GM21360 (cell line): Measurements from ENCODE around the gene TAF9B.
"Not testable (repeated sequence)": the region's sequence is repeated elsewhere in the genome, so short reads cannot be mapped to it uniquely, and the experiment has no call there.

Experiments used
- ATAC-seq: cut with Tn5 transposase; IDR thresholded peaks from one replicate; pipeline ENCODE4 v1.9.1; 2021; ENCODE audit warnings: mild to moderate bottlenecking, moderate library complexity; ENCODE audit not compliant: unreplicated experiment

TAF9B gene

DNA sequence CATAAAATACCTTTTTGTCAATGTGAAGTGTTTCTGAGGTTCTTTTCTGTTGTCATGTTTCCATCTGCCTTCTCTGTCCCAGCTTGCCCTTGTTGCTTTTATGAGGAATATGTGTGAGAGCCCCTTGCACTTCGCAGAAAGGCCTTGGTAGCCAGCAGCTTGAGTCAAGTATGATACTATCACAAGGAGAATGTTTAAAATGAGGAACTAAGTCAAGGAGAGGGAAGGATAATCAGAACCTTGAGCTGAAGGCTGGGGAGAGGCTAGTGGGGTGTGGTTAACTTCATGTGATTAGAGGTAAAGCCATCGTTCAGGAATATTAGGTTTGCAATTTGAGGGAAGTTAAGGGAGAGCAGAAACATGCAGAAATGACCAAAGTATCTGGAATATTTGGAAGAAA is 22.7 kb downstream of the TAF9B start:
- no peak for ATAC-seq

DNA sequence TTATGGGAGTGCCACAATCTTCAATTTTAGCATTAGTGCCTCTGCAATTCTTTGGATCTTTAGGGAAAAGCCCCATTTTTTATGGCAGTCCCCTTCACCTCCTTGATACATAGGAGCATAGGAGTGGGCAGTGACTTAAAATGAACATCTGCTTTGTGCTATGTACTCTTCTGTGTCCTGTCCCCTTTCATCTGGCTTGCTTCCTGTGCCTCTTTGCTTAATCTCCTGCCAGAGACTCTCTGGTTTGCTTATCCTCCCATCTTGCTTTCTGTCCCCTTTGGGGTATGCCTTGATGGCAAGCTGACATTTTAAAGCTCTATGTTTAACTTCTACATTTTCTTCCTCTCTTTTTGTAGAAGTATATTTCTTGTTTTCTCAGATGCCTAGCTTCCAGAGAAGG is 23.1 kb downstream of the TAF9B start:
- no peak for ATAC-seq

- ATAC-seq = no peak
Observed at GRCh38 chrX:78111140-78111931, 28.1 kb downstream of the TAF9B start.

GRCh38 chrX:78109458-78109857 is 30.0 kb downstream of the TAF9B start:
- ATAC-seq = no peak

- no peak for ATAC-seq
Observed at GRCh38 chrX:78106651-78106986, 32.8 kb downstream of the TAF9B start.

- no peak for ATAC-seq
Observed at GRCh38 chrX:78105944-78106650, 33.4 kb downstream of the TAF9B start.

DNA sequence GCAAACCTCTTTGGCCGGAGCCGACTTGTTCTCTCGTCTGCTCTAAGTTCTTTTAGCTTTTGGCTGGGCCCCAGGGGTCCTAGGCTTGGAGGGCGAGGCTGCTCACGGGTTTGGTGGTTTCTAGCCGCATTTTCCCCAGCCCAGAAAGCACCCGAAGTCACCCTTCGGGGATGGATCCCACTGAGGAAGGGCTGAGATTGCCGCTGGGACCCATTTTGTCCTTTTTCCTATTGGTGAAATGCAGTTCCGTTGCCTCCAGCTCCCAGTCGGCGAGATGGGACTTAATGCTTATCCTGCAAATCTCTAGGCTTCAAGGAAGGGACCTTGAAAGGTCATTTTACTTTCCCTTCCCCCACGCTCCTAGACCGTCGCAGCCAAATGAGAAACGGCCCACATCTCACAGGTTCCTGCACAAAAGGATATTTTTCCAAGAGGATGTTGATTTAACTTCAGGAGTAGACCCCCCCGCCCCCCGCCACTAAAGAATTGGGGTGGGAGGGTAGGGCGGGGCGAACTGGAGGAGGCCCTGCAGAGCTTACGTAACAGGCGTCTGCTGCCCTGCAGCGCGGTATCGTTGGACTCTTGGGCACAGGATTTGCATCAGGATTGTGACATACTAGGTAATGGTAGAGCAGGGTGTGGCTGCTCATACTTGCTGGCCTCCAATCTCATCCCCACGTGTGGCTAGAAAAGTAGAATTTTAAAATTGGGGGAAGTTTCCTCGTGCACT is 34.8 kb downstream of the TAF9B start:
- ATAC-seq = peak; percentile 28

- peak; percentile 93 for ATAC-seq
Observed at GRCh38 chrX:78103623-78104446, 35.6 kb downstream of the TAF9B start, which contains the start of gene PGK1. Gene PGK1 (plus strand): TSS chrX:78104248. CDS start chrX:78104341, 93 bp downstream.

- ATAC-seq = no peak
Observed at GRCh38 chrX:78103001-78103622, 36.3 kb downstream of the TAF9B start.

DNA sequence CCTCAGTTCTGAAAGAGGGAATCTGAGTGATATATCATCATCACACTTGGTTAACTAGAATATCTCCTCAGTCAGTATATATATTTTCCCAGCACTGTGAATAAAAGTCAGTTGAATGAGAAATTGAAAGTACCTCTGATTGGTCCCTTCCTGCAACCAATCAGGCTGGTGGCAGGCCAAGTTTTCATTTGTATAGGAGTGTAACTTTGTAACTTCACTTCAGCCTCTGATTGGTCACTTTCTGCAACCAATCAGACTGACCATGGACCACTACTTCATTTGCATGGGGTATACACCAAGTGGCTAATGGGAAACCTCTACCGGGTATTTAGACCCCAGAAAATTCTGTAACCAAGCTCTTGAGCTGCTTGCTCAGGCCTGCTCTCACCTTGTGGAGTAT is 37.4 kb downstream of the TAF9B start:
- no peak for ATAC-seq

- ATAC-seq = no peak
Observed at GRCh38 chrX:78098108-78098507, 41.3 kb downstream of the TAF9B start.

DNA sequence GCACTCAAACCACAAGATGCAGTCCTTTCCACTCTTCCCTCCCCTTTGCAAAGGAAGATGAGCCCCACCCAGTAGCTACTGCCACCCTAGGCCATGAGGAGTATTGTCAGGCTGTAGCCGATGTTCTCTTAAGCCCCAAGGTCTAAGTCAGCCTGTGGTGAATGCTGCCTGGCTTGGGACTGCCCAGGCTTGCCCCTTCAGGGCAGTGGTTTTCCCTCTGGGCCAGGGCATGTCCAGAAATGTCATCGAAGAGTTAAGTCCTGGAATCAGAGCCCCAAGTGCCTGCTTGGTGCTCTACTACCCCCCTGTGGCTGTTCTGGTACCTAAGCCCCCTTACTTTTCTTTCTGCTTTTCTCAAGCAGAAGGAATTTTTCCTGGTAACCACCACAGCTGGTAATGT is 47.2 kb downstream of the TAF9B start:
- peak; percentile 80 for ATAC-seq

GRCh38 chrX:78081413-78081812 is 58.0 kb downstream of the TAF9B start:
- ATAC-seq = not testable (repeated sequence)
